DND-41 (cell line): Measurements from ENCODE around the gene SLC6A15.

Source experiments
- ATAC-seq: fragments of 200-7000 bp; cut with Tn5 transposase; 3 replicates; pipeline ENCODE4 v1.9.1; 2021; ENCODE audit warnings: low read depth; ENCODE audit not compliant: insufficient read depth
- DNase-seq: peaks from one replicate; pipeline ENCODE4 v3.0.0-alpha.2; 2020
- H2AFZ ChIP-seq: 2 replicates; pipeline ENCODE4 v1.6.0; 2012; ENCODE audit warnings: low read depth, low read length
- H3K27ac ChIP-seq: 2 replicates; pipeline ENCODE4 v1.5.1; 2012; ENCODE audit warnings: low read length, inconsistent platforms
- H3K27me3 ChIP-seq: fragments of 200-600 bp; sonication (generic); 2 replicates; pipeline ENCODE4 v1.6.0; 2012; ENCODE audit warnings: low read length, mild to moderate bottlenecking, inconsistent platforms; ENCODE audit not compliant: insufficient read depth, poor library complexity
- H3K36me3 ChIP-seq: 2 replicates; pipeline ENCODE4 v1.5.1; 2012; ENCODE audit warnings: low read length, inconsistent platforms; ENCODE audit not compliant: insufficient read depth
- H3K4me1 ChIP-seq: 2 replicates; pipeline ENCODE4 v1.5.1; 2012; ENCODE audit warnings: mild to moderate bottlenecking, low read length; ENCODE audit not compliant: insufficient read depth
- H3K4me2 ChIP-seq: 2 replicates; pipeline ENCODE4 v1.6.0; 2012; ENCODE audit warnings: mild to moderate bottlenecking, moderate library complexity, low read length, inconsistent platforms; ENCODE audit not compliant: insufficient read depth
- H3K4me3 ChIP-seq, 2 experiments: fragments of 200-600 bp in 1 of 2; shearing (Covaris generic) in 1 of 2; 2 replicates each; pipeline ENCODE4 v1.5.1; 2012 to 2016; ENCODE audit warnings: inconsistent platforms in 2 of 2, low read length in 2 of 2, mild to moderate bottlenecking in 2 of 2, low read depth in 1 of 2, moderate library complexity in 1 of 2
- H3K79me2 ChIP-seq: 2 replicates; pipeline ENCODE4 v1.6.0; 2012; ENCODE audit warnings: low read length, inconsistent platforms; ENCODE audit not compliant: insufficient read depth
- H3K9ac ChIP-seq: 2 replicates; pipeline ENCODE4 v1.6.0; 2012; ENCODE audit warnings: low read depth, mild to moderate bottlenecking, inconsistent platforms, low read length, moderate library complexity
- H3K9me3 ChIP-seq: 2 replicates; pipeline ENCODE4 v1.5.1; 2012; ENCODE audit warnings: low read length, moderate library complexity, mild to moderate bottlenecking, inconsistent platforms; ENCODE audit not compliant: insufficient read depth, severe bottlenecking
- H4K20me1 ChIP-seq: 2 replicates; pipeline ENCODE4 v1.6.0; 2012; ENCODE audit warnings: low read length; ENCODE audit not compliant: insufficient read depth
- EZH2 ChIP-seq: IDR thresholded peaks from 3 replicates; pipeline ENCODE4 v1.6.1; 2012; ENCODE audit warnings: borderline replicate concordance, low read depth, mild to moderate bottlenecking, moderate library complexity, low read length, inconsistent platforms; ENCODE audit not compliant: severe bottlenecking
- TF ChIP-seq, protein P1 (sequence below): IDR thresholded peaks from 2 replicates; pipeline ENCODE4 v1.5.1; 2012; ENCODE audit warnings: borderline replicate concordance, low read length, moderate library complexity, mild to moderate bottlenecking; ENCODE audit not compliant: poor library complexity, severe bottlenecking; ENCODE audit errors: extremely low read depth

SLC6A15 gene

DNA sequence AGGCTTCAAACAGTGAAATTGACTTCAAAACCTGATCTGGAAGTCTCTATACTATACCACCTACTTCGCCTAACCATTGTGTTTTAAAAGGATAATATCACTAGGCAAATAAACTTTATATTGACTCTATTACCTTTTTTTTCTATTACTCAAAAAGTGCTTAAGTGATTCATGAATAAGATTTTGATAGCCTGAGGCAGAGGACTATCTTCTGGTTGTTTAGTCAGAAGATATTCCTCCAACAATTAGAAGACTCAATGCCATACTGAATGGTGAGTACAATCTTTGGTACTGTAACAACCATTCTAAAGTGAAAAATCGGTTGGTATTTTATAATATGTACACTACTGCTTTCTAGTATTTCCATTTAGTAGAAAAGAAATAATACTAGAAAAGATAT is 22.8 kb downstream of the SLC6A15 start:
- no peak for ATAC-seq
- no peaks in the 10 kb centered on the region for H4K20me1 ChIP-seq
- no peaks in the 10 kb centered on the region for H3K79me2 ChIP-seq
- no peaks in the 10 kb centered on the region for H3K27me3 ChIP-seq
- H3K9me3 ChIP-seq: no peaks in the 10 kb centered on the region
- H3K36me3 ChIP-seq: no peaks in the 10 kb centered on the region
- H3K4me2 ChIP-seq: no peak overlapping the region
- no peak overlapping the region for H2AFZ ChIP-seq
- no peaks in the 10 kb centered on the region for H3K4me1 ChIP-seq
- TF ChIP-seq, protein P1, sequence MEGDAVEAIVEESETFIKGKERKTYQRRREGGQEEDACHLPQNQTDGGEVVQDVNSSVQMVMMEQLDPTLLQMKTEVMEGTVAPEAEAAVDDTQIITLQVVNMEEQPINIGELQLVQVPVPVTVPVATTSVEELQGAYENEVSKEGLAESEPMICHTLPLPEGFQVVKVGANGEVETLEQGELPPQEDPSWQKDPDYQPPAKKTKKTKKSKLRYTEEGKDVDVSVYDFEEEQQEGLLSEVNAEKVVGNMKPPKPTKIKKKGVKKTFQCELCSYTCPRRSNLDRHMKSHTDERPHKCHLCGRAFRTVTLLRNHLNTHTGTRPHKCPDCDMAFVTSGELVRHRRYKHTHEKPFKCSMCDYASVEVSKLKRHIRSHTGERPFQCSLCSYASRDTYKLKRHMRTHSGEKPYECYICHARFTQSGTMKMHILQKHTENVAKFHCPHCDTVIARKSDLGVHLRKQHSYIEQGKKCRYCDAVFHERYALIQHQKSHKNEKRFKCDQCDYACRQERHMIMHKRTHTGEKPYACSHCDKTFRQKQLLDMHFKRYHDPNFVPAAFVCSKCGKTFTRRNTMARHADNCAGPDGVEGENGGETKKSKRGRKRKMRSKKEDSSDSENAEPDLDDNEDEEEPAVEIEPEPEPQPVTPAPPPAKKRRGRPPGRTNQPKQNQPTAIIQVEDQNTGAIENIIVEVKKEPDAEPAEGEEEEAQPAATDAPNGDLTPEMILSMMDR: no peak
- no peak for TF ChIP-seq EZH2
- no peak overlapping the region for H3K4me3 ChIP-seq
- H3K27ac ChIP-seq: no peak overlapping the region
- H3K9ac ChIP-seq: no peak overlapping the region
- no peak for DNase-seq

DNA sequence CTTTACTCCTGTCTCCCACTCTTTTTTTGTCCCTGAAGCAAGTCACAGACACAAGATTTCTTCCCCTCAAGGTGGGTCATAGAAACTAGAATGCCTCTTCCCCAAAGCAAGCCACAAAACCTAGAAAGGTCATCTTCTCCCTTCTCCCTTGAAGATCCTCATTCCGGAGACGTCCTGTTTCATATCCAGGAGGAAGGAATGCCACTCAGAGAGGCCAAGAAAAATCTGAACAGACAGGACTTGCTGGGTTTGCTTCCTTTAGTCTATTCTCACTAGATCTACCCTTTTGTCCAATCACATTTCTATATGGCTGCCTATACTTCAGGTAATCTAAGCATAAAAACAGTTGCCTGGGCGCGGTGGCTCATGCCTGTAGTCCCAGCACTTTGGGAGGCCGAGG is 23.7 kb downstream of the SLC6A15 start:
- TF ChIP-seq, protein P1: no peak
- TF ChIP-seq EZH2: no peak
- Histone ChIP-seq H3K9ac (no peak overlapping the region), H3K79me2 (no peaks in the 10 kb centered on the region), H4K20me1 (no peaks in the 10 kb centered on the region), H3K36me3 (no peaks in the 10 kb centered on the region), H3K4me2 (no peak overlapping the region), H2AFZ (no peak overlapping the region), H3K9me3 (no peaks in the 10 kb centered on the region), H3K4me3 (no peak overlapping the region), H3K27ac (no peak overlapping the region), H3K27me3 (no peaks in the 10 kb centered on the region), H3K4me1 (no peaks in the 10 kb centered on the region)
- DNase-seq (no peak), ATAC-seq (no peak)

DNA sequence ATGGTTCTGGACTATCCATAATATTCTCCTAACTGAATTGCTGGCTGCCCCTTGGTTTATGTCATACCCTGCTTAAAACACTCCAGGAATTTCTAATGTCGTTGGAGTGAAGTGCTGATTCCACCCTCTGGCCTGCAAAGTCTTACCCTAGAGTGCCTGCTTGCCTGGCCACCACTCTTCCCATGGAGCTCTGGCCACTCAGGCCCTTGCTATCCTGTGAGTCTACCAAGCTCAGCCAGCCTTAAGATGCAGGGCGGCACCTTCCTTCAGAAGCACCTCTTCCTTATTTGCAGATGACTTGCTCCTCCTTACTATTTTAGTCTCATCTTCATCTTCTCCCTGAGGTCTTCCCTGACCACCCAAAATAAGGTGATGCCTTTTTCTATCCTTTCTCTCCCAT is 35.3 kb downstream of the SLC6A15 start:
- H3K9ac ChIP-seq: no peak overlapping the region
- H3K4me3 ChIP-seq: no peak overlapping the region
- ATAC-seq (no peak), DNase-seq (no peak)
- TF ChIP-seq EZH2: no peak
- TF ChIP-seq, protein P1: no peak
- H3K4me2 ChIP-seq: no peak overlapping the region
- no peak overlapping the region for H2AFZ ChIP-seq
- no peak overlapping the region for H3K27ac ChIP-seq
- H3K36me3 ChIP-seq: no peaks in the 10 kb centered on the region
- no peaks in the 10 kb centered on the region for H3K27me3 ChIP-seq
- no peaks in the 10 kb centered on the region for H3K9me3 ChIP-seq
- H3K79me2 ChIP-seq: no peaks in the 10 kb centered on the region
- no peaks in the 10 kb centered on the region for H4K20me1 ChIP-seq
- H3K4me1 ChIP-seq: no peaks in the 10 kb centered on the region

DNA sequence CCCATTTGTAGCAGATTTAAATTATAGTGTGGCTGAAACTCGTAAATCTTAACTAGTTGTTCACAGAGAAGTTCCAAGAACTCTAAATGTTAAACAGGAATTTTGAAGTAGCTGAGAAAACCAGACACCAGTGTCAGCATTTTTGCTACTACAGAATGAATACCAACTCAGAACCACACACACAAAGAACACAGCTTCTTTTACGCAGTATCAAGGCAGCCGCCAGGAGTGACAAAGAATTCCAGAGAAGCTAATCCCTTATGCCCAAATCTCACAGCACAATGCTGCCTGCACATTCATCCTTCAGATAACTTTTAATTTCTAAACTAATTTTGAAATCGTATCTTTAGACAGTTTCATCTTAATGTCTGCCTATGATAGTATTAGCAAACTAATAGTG is 37.4 kb downstream of the SLC6A15 start:
- H3K4me2 ChIP-seq: no peak overlapping the region
- H3K9ac ChIP-seq: no peak overlapping the region
- H3K27ac ChIP-seq: no peak overlapping the region
- H3K27me3 ChIP-seq: no peaks in the 10 kb centered on the region
- no peak for TF ChIP-seq EZH2
- TF ChIP-seq, protein P1: no peak
- no peaks in the 10 kb centered on the region for H3K9me3 ChIP-seq
- H3K36me3 ChIP-seq: no peaks in the 10 kb centered on the region
- no peak overlapping the region for H2AFZ ChIP-seq
- no peak overlapping the region for H3K4me3 ChIP-seq
- ATAC-seq (no peak), DNase-seq (no peak)
- no peaks in the 10 kb centered on the region for H4K20me1 ChIP-seq
- no peaks in the 10 kb centered on the region for H3K4me1 ChIP-seq
- no peaks in the 10 kb centered on the region for H3K79me2 ChIP-seq
